Measurements from ENCODE around the gene PRR29.

PRR29 gene

DNA sequence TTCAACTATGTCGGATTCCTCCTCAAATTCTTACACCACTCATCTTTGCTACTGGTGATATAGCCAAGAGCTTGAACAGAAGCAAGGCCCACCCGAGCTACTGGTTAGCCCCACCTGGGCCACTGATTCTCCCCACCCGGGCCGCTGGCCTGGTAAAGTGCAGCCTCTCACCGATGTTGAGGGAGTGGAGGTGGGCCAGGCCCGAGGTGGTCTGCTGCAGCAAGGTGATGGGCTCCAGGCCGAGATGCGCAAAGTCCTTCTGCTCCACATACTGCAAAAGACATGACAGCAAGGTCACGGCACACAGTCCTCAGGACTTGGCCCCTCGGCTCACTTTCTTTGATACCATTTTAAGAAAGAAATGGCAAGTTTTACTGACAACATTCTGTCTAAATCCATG, 55.0 kb downstream of the PRR29 start:
- no peak for DNase-seq

Data from NCI-H1048 (cell line).